ENCODE results near the gene NUDT3. TPM values are rescaled to one million over a fixed set of nuclear protein-coding genes. Genes with fewer than 3 reads are reported as not detected.

Gene NUDT3
- total and polyA plus RNA-seq, 4 donors = 3.2 to 20.2 (median 9.5) TPM

DNA sequence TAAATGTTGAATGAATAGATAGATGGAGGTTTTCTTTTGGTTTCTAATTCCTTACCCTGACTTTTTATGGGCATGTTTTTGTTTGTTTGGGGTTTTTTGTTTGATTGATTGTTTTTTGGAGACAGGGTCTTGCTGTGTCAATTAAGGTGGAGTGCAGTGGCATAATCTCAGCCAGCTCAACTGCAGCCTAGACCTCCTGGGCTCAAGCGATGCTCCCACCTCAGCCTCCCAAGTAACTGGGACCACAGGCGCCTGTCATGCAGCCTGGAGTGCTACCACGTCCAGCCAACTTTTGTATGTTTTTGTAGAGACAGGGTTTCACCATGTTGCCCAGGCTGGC lies 1.5 kb upstream of the NUDT3 start (continued):
- TF ChIP-seq ZBTB33 (IDR thresholded peaks at IDR 0.05) = no peak
- TF ChIP-seq RXRA (IDR thresholded peaks at IDR 0.05) = no peak

DNA sequence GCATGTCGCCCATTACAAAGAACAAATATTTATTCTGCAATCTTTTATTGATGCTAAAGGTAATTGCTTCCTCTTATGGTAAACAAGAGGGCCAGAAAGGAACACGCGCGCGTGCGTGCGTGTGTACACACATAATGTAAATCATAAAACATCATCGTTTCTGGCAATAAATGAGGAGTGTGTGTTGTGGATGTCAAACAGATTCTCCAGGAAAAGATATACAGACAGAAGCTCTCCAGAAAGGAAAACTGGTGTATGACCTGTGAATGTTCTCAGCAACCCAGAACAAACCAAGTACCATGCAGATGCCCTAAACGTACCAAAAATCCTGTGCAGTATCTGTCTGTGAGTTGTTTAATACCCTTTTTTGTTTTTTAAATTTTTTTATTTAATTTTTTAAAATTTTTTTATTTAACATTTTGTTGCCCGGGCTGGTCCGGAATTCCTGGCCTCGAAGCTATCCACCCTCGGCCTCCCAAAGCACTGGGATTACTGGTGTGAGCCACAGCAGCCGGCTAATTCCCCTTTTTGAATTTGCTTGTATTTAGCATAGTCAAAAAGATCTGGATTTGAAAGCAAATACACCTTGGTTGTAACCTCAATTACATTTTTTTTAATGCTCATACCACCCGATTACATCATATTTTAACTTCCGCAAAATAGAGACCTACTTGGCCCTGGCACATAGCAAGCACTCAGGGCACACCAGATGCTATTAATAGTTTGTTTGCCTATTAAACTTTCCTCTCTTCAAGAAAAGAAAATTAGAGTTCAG lies 909 bp upstream of the NUDT3 start:
- Histone ChIP-seq H3K27ac (ENCODE audit: low read depth in 1 of 2, low read length in 2 of 2) (peak overlapping the region; percentile 84 to 94), H3K9me3 (ENCODE audit: control insufficient read depth in 4 of 4, low read length in 3 of 4) (peaks cover 0 to 2% (median 0%) of the 10 kb centered on the region in 4 donors), H3K4me1 (ENCODE audit: control insufficient read depth in 4 of 4, insufficient read depth in 4 of 4, low read length in 3 of 4) (peaks cover 2 to 22% (median 15%) of the 10 kb centered on the region in 4 donors), H3K4me3 (ENCODE audit: low read depth in 1 of 3, low read length in 3 of 3) (peak overlapping the region; percentile 75 to 89 (median 80)), H3K9ac (ENCODE audit: low read depth in 1 of 2, low read length in 2 of 2) (peak overlapping the region in 1 of 2 donors; percentile 23), H3K27me3 (ENCODE audit: control insufficient read depth in 4 of 4, insufficient read depth in 4 of 4, low read length in 3 of 4) (no peaks in the 10 kb centered on the region), H3K36me3 (ENCODE audit: control insufficient read depth in 4 of 4, insufficient read depth in 3 of 4, low read depth in 1 of 4, low read length in 3 of 4) (no peaks in the 10 kb centered on the region)
- no peak for DNase-seq (ENCODE audit: low spot score)
- WGBS = 45% methylated on average over 16 of the region's 16 CpGs
- TF ChIP-seq GABPA (IDR thresholded peaks at IDR 0.05 in 1 of 2, conservative IDR thresholded peaks at IDR 0.05 in 1 of 2) (no peak), HNF4G (IDR thresholded peaks at IDR 0.05) (no peak), EGR1 (IDR thresholded peaks at IDR 0.05; ENCODE audit: low read depth in 2 of 2) (no peak), RAD21 (IDR thresholded peaks at IDR 0.05) (no peak), MAX (IDR thresholded peaks at IDR 0.05) (no peak), RXRA (IDR thresholded peaks at IDR 0.05) (no peak), TAF1 (conservative IDR thresholded peaks at IDR 0.05) (no peak), SP1 (IDR thresholded peaks at IDR 0.05) (no peak), FOXA2 (IDR thresholded peaks at IDR 0.05) (no peak), FOXA1 (IDR thresholded peaks at IDR 0.05) (no peak), ZBTB33 (IDR thresholded peaks at IDR 0.05) (no peak), HNF4A (conservative IDR thresholded peaks at IDR 0.05) (no peak), NR2F2 (IDR thresholded peaks at IDR 0.05) (no peak), JUND (IDR thresholded peaks at IDR 0.05) (no peak), ATF3 (IDR thresholded peaks at IDR 0.05) (no peak), YY1 (IDR thresholded peaks at IDR 0.05) (no peak), CTCF (IDR thresholded peaks at IDR 0.05; ENCODE audit: low read depth, low read length, missing input control) (no peak)
- TF ChIP-seq, protein P1, sequence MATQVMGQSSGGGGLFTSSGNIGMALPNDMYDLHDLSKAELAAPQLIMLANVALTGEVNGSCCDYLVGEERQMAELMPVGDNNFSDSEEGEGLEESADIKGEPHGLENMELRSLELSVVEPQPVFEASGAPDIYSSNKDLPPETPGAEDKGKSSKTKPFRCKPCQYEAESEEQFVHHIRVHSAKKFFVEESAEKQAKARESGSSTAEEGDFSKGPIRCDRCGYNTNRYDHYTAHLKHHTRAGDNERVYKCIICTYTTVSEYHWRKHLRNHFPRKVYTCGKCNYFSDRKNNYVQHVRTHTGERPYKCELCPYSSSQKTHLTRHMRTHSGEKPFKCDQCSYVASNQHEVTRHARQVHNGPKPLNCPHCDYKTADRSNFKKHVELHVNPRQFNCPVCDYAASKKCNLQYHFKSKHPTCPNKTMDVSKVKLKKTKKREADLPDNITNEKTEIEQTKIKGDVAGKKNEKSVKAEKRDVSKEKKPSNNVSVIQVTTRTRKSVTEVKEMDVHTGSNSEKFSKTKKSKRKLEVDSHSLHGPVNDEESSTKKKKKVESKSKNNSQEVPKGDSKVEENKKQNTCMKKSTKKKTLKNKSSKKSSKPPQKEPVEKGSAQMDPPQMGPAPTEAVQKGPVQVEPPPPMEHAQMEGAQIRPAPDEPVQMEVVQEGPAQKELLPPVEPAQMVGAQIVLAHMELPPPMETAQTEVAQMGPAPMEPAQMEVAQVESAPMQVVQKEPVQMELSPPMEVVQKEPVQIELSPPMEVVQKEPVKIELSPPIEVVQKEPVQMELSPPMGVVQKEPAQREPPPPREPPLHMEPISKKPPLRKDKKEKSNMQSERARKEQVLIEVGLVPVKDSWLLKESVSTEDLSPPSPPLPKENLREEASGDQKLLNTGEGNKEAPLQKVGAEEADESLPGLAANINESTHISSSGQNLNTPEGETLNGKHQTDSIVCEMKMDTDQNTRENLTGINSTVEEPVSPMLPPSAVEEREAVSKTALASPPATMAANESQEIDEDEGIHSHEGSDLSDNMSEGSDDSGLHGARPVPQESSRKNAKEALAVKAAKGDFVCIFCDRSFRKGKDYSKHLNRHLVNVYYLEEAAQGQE (IDR thresholded peaks at IDR 0.05) = no peak
